Left renal cortex interstitium (tissue), 4 donors: ENCODE measurements around the gene MVK. TPM values are rescaled to one million over a fixed set of nuclear protein-coding genes. Genes with fewer than 3 reads are reported as not detected.

Experiments used
- DNase-seq, 4 donors: peaks; one replicate each; pipeline ENCODE4 v3.0.0-alpha.2; 2013; ENCODE audit warnings: low read depth in 4 of 4, low spot score in 2 of 4, missing footprints in 1 of 4
- polyA plus RNA-seq, 4 donors: library from polyadenylated mRNA; unstranded; fragments of 120-200 nt; gene quantifications; one replicate each; pipeline ENCODE4 v1.2.1, GENCODE V29; 2013; ENCODE audit not compliant: insufficient read length in 4 of 4

MVK gene
- polyA plus RNA-seq, 4 donors = 20.3 to 24.7 (median 22.1) TPM

GRCh38 chr12:109563291-109564284, 10.0 kb upstream of the MVK start:
- DNase-seq = no peak

GRCh38 chr12:109566424-109566823, 7.2 kb upstream of the MVK start:
- no peak for DNase-seq

GRCh38 chr12:109567296-109567695, 6.3 kb upstream of the MVK start:
- no peak for DNase-seq

GRCh38 chr12:109567967-109568366, 5.6 kb upstream of the MVK start:
- no peak for DNase-seq

- no peak for DNase-seq
These were observed 5.1 kb upstream of the MVK start for GRCh38 chr12:109568486-109568885.

- no peak for DNase-seq
These were observed 1.7 kb upstream of the MVK start for GRCh38 chr12:109571773-109572505.

GRCh38 chr12:109572506-109572845, 1.1 kb upstream of the MVK start:
- no peak for DNase-seq

GRCh38 chr12:109573914-109574244, 285 bp downstream of the MVK start:
- DNase-seq = no peak

- DNase-seq = no peak
These were observed 2.1 kb downstream of the MVK start for GRCh38 chr12:109575683-109576082.

GRCh38 chr12:109577311-109577710, 3.7 kb downstream of the MVK start:
- no peak for DNase-seq

GRCh38 chr12:109578330-109578927, 4.8 kb downstream of the MVK start:
- no peak for DNase-seq

GRCh38 chr12:109579639-109580038, 6.0 kb downstream of the MVK start:
- no peak for DNase-seq

GRCh38 chr12:109580272-109580671, 6.7 kb downstream of the MVK start:
- DNase-seq = no peak

GRCh38 chr12:109580684-109581333, 7.2 kb downstream of the MVK start:
- DNase-seq = no peak

- no peak for DNase-seq
These were observed 7.7 kb downstream of the MVK start for GRCh38 chr12:109581334-109581691.

- no peak for DNase-seq
These were observed 8.3 kb downstream of the MVK start for GRCh38 chr12:109581856-109582255.

- no peak for DNase-seq
These were observed 9.0 kb downstream of the MVK start for GRCh38 chr12:109582636-109583035.

- no peak for DNase-seq
These were observed 10.1 kb downstream of the MVK start for GRCh38 chr12:109583733-109584132.

- no peak for DNase-seq
These were observed 13.0 kb downstream of the MVK start for GRCh38 chr12:109586385-109587296.

GRCh38 chr12:109587921-109588320, 14.3 kb downstream of the MVK start:
- DNase-seq = no peak
